A549 (cell line): ENCODE results near the gene SGSM2.

Experiments used
- BHLHE40 ChIP-seq: IDR thresholded peaks from 2 replicates; pipeline ENCODE4 v1.6.1; 2012; ENCODE audit warnings: low read depth, low read length, inconsistent platforms
- CBX2 ChIP-seq: fragments of 200-600 bp; sonication (generic); IDR thresholded peaks from 2 replicates; pipeline ENCODE4 v1.6.1; 2016; ENCODE audit warnings: low read depth, mild to moderate bottlenecking, borderline replicate concordance
- CHD2 ChIP-seq: fragments of 150-350 bp; IDR thresholded peaks from 2 replicates; pipeline ENCODE4 v1.6.1; 2014; ENCODE audit warnings: low read length; ENCODE audit not compliant: partially characterized antibody
- CHD4 ChIP-seq: fragments of 200-600 bp; sonication (generic); IDR thresholded peaks from 2 replicates; pipeline ENCODE4 v1.6.1; 2016; ENCODE audit warnings: antibody characterized with exemption, mild to moderate bottlenecking, borderline replicate concordance
- EP300 ChIP-seq, 2 experiments: fragments of >200 bp; sonication (Bioruptor Twin); formaldehyde crosslinking; IDR thresholded peaks; 2 replicates in 1 of 2; 3 replicates in 1 of 2; pipeline ENCODE4 v1.6.1; 2016 to 2017
- MAX ChIP-seq: IDR thresholded peaks from 2 replicates; pipeline ENCODE4 v1.6.1; 2012
- MYC ChIP-seq: IDR thresholded peaks from 2 replicates; pipeline ENCODE4 v1.6.1; 2012; ENCODE audit warnings: mild to moderate bottlenecking, inconsistent platforms, low read length, improper control_type of control experiment, borderline replicate concordance
- NR3C1 ChIP-seq: fragments of >200 bp; sonication (Bioruptor Twin); formaldehyde crosslinking; IDR thresholded peaks from 3 replicates; pipeline ENCODE4 v1.6.1; 2017
- POLR2A ChIP-seq: IDR thresholded peaks from 2 replicates; pipeline ENCODE4 v1.6.1; 2012; ENCODE audit warnings: mild to moderate bottlenecking, low read length
- RAD21 ChIP-seq, 2 experiments: fragments of >200 bp in 1 of 2; sonication (Bioruptor Twin) in 1 of 2; formaldehyde crosslinking in 1 of 2; IDR thresholded peaks in 1 of 2; conservative IDR thresholded peaks in 1 of 2; 2 replicates in 1 of 2; 3 replicates in 1 of 2; pipeline ENCODE4 v1.6.1; 2012 to 2018; ENCODE audit warnings: inconsistent platforms in 1 of 2
- SMC3 ChIP-seq: fragments of >200 bp; sonication (Bioruptor Twin); formaldehyde crosslinking; IDR thresholded peaks from 3 replicates; pipeline ENCODE4 v1.6.1; 2018; ENCODE audit warnings: inconsistent platforms
- SREBF2 ChIP-seq: fragments of 450-650 bp; IDR thresholded peaks from 2 replicates; pipeline ENCODE4 v1.6.1; 2014; ENCODE audit warnings: mild to moderate bottlenecking, moderate library complexity
- TF ChIP-seq, protein P1 (sequence below): fragments of >200 bp; sonication (Bioruptor Twin); formaldehyde crosslinking; IDR thresholded peaks from 3 replicates; pipeline ENCODE4 v1.5.1; 2016

- TF ChIP-seq, protein P1, sequence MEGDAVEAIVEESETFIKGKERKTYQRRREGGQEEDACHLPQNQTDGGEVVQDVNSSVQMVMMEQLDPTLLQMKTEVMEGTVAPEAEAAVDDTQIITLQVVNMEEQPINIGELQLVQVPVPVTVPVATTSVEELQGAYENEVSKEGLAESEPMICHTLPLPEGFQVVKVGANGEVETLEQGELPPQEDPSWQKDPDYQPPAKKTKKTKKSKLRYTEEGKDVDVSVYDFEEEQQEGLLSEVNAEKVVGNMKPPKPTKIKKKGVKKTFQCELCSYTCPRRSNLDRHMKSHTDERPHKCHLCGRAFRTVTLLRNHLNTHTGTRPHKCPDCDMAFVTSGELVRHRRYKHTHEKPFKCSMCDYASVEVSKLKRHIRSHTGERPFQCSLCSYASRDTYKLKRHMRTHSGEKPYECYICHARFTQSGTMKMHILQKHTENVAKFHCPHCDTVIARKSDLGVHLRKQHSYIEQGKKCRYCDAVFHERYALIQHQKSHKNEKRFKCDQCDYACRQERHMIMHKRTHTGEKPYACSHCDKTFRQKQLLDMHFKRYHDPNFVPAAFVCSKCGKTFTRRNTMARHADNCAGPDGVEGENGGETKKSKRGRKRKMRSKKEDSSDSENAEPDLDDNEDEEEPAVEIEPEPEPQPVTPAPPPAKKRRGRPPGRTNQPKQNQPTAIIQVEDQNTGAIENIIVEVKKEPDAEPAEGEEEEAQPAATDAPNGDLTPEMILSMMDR, result no peak
- TF ChIP-seq POLR2A (no peak), NR3C1 (no peak), MYC (no peak), SMC3 (no peak), SREBF2 (no peak), RAD21 (conservative IDR thresholded peaks at IDR 0.05 in 1 of 2, IDR thresholded peaks at IDR 0.05 in 1 of 2) (no peak), EP300 (IDR thresholded peaks at IDR 0.05) (no peak), BHLHE40 (no peak), CHD2 (no peak), CHD4 (no peak), CBX2 (no peak), MAX (no peak)
These were observed 25.6 kb downstream of the SGSM2 start for GRCh38 chr17:2362881-2363280.
